ENCODE results near the gene ESYT1. TPM values are rescaled to one million over a fixed set of nuclear protein-coding genes. Genes with fewer than 3 reads are reported as not detected.

ESYT1 gene
- total and polyA plus RNA-seq, 10 of the 15 experiments (the other 5 are each of a cell fraction or from before 2014, with no cell fraction given) = 47.5 to 120 (median 87.1) TPM

DNA sequence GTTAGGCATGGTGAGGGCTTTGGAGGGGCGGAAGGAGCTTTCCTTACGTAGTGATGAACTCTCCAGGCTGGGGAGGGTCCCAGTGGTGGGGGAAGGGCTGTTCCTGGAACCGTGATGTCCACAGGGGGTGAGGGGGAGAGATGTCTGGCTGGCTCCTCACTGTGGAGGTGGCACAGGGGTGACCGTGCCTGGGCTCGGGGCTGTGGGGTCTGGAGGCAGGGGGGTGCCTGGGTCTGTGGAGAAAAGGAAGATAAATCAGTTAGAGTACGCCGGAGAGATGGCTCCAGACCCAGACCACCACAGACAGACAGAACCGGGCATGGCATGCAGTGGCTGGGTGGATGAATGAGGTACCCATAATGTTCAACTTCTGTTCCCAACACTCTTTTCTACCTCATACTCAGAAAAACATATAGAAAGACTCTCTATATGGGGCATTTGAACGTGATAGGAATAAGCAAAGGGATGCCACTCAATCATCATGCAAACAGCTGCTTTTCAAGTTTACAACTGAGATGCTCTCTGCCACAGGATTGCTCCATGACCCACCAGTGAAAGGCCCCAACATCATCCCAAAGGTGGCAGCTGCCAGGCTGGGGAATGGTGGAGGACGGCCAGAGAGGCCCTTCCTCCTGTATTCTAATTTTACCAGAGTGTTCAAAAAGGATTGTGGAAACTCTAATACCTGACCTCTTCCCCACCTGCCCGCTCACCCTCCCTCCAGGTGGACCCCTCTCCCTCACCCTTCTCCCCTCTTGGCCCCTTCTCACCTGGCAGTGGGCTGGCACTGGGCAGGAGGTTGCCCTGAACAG, 35.7 kb downstream of the ESYT1 start (continued):
- TF ChIP-seq ZBTB4 (CRISPR knock-in tag; IDR thresholded peaks at IDR 0.05) (no peak), MEF2A (IDR thresholded peaks at IDR 0.05; ENCODE audit: insufficient read depth, low read depth, low read length) (no peak), ZNF207 (IDR thresholded peaks at IDR 0.05; ENCODE audit: borderline replicate concordance) (no peak), FOXM1 (IDR thresholded peaks at IDR 0.05; ENCODE audit: low read depth, low read length) (0 out of 2 replicates have a peak, but pooled peaks have one; percentile 11)

DNA sequence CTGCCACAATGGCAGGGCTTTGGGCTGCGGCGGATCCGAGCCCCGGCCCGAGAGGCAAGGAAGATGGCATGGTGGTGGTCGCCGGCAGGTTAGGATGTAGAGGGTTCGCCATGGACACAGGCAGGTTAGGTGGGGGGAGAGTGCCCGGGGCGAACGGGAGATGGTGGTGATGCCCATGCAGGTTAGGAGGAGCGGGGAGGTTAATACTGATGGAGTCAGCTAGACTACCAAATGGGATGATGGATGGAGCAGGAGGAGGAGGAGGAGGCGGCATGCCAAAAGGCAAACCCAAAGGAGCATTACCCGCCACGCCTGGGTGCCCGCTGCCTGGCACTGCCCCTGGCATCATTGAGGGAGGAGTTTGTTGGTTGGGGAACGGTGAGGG, 36.3 kb downstream of the ESYT1 start:
- BruUV-seq (replicated peaks) = no TSS peak
- CTCF ChIA-PET = no interaction called here
- intact Hi-C loops (cut with micrococcal nuclease; ENCODE audit: unreplicated experiment) = no loop called here

More for the DNA sequence above, 36.3 kb downstream of the ESYT1 start:
- Histone ChIP-seq H3K36me3 (ENCODE audit: control insufficient read depth in 2 of 2, insufficient read depth in 2 of 2, low read length in 1 of 2) (peaks cover 25 to 40% of the 10 kb centered on the region in 2 experiments), H3K4me2 (ENCODE audit: control insufficient read depth, insufficient read depth) (no peak overlapping the region), H3K27ac (ENCODE audit: control insufficient read depth, insufficient read depth) (no peak overlapping the region), H2AFZ (ENCODE audit: control insufficient read depth, low read depth, low read length) (no peak overlapping the region), H3K4me3 (no peak overlapping the region), H3K79me2 (ENCODE audit: control insufficient read depth, insufficient read depth, low read length) (peaks cover 21% of the 10 kb centered on the region), H3K27me3 (replicated peaks in 1 of 2; ENCODE audit: control insufficient read depth in 2 of 2, insufficient read depth in 2 of 2, low read length in 1 of 2) (no peaks in the 10 kb centered on the region), H3K9me3 (replicated peaks; ENCODE audit: control insufficient read depth, insufficient read depth, low read length) (no peaks in the 10 kb centered on the region), H3K4me1 (ENCODE audit: control insufficient read depth, insufficient read depth, low read length) (peaks cover 14% of the 10 kb centered on the region), H4K20me1 (ENCODE audit: control insufficient read depth, insufficient read depth) (no peaks in the 10 kb centered on the region), H3K9ac (ENCODE audit: control insufficient read depth, insufficient read depth, low read length) (no peak overlapping the region)
- SMC1A ChIA-PET (ENCODE audit: uncharacterized antibody, unreplicated experiment) = no interaction called here
- POLR2A ChIA-PET = no interaction called here
- RAD21 ChIA-PET (ENCODE audit: unreplicated experiment) = no interaction called here
- DNase-seq (ENCODE audit: low read depth, low spot score) (no peak), ATAC-seq (no peak), FAIRE-seq (no peak)
- 94% methylated on average over 17 of the region's 17 CpGs for WGBS (ENCODE audit: insufficient coverage, insufficient replicate concordance, low lambda C conversion rate, missing lambda C conversion rate)
- in situ Hi-C loops (cut with MboI) = no loop called here
- TF ChIP-seq CHD2 (IDR thresholded peaks at IDR 0.05; ENCODE audit: borderline replicate concordance, low read depth, low read length) (no peak), NFXL1 (IDR thresholded peaks at IDR 0.05; ENCODE audit: borderline replicate concordance) (no peak), POLR2AphosphoS5 (IDR thresholded peaks at IDR 0.05; ENCODE audit: low read length) (0 out of 2 replicates have a peak, but pooled peaks have one; percentile 13), POLR2A (IDR thresholded peaks at IDR 0.05; ENCODE audit: low read depth, low read length) (peak; percentile 74), TCF3 (IDR thresholded peaks at IDR 0.05; ENCODE audit: borderline replicate concordance, insufficient read depth, low read depth, low read length) (no peak), USF2 (IDR thresholded peaks at IDR 0.05; ENCODE audit: borderline replicate concordance, low read depth, low read length) (no peak), TCF7 (IDR thresholded peaks at IDR 0.05; ENCODE audit: borderline replicate concordance) (no peak), ESRRA (IDR thresholded peaks at IDR 0.05; ENCODE audit: low read length) (no peak), CUX1 (IDR thresholded peaks at IDR 0.05; ENCODE audit: insufficient replicate concordance, low read depth, low read length) (no peak)
